COR-L47 (cell line): ENCODE data around the gene OR2T34.
"Not testable (repeated sequence)": the region's sequence is repeated elsewhere in the genome, so short reads cannot be mapped to it uniquely, and the experiment has no call there.

ENCODE experiments used
- DNase-seq: peaks from one replicate; lab custom pipeline; 2025; lab: John Stamatoyannopoulos, UW

Gene OR2T34

GRCh38 chr1:248551027-248551426 is 23.5 kb downstream of the OR2T34 start:
- DNase-seq = not testable (repeated sequence)

- not testable (repeated sequence) for DNase-seq
Observed at GRCh38 chr1:248547383-248547782, 27.2 kb downstream of the OR2T34 start.

DNA sequence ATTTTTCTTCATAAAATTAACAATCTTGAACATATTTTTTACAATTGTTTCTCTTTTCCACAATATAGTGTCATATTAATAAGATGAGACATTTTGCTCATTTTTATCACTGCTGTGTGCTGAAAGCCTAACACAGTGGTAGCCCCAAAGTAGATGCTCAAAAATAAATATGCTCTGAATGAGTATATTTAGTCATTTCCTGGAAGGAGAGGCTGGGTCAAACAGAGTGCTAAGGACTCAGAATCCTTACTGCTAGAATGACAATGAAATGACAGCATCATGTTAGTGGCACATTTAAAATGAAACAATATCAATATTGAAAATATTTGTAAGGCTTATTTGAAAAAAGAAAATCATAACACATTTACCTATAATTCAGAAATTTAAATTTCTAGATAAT is 37.1 kb downstream of the OR2T34 start:
- DNase-seq = not testable (repeated sequence)
